Measurements from ENCODE around the gene MSL1. TPM values are rescaled to one million over a fixed set of nuclear protein-coding genes. Genes with fewer than 3 reads are reported as not detected.

The MSL1 gene
- total RNA-seq, 1 donor from 2014 or later, result 108 TPM

GRCh38 chr17:40159456-40159855, 37.7 kb downstream of the MSL1 start:
- intact Hi-C loops (cut with DNase I), result no loop called here
- ATAC-seq, result no peak
- no peak for DNase-seq (ENCODE audit: low spot score)

GRCh38 chr17:40167685-40168261, 46.0 kb downstream of the MSL1 start:
- DNase-seq (ENCODE audit: low spot score) (no peak), ATAC-seq (peak; percentile 6)
- intact Hi-C loops (cut with DNase I), result loop anchor here (10.0 kb wide), 1 partner anchor 53 kb away; no protein-coding TSS in a partner anchor

GRCh38 chr17:40168262-40168832, 46.6 kb downstream of the MSL1 start:
- intact Hi-C loops (cut with DNase I), result loop anchor here (10.0 kb wide), 1 partner anchor 54 kb away; no protein-coding TSS in a partner anchor
- no peak for DNase-seq (ENCODE audit: low spot score)
- ATAC-seq, result peak; percentile 75

GRCh38 chr17:40170325-40170724, 48.6 kb downstream of the MSL1 start:
- intact Hi-C loops (cut with DNase I), result no loop called here
- DNase-seq (ENCODE audit: low spot score) (no peak), ATAC-seq (no peak)

GRCh38 chr17:40171750-40172149, 50.0 kb downstream of the MSL1 start:
- DNase-seq (ENCODE audit: low spot score), result no peak
- intact Hi-C loops (cut with DNase I), result no loop called here
- ATAC-seq, result no peak

- DNase-seq (ENCODE audit: low spot score) (no peak), ATAC-seq (no peak)
- intact Hi-C loops (cut with DNase I), result no loop called here
Observed at GRCh38 chr17:40173091-40173777, 51.5 kb downstream of the MSL1 start.

- intact Hi-C loops (cut with DNase I), result no loop called here
- ATAC-seq, result no peak
Observed at GRCh38 chr17:40173778-40174135, 52.0 kb downstream of the MSL1 start.

GRCh38 chr17:40174514-40174913, 52.7 kb downstream of the MSL1 start:
- DNase-seq (ENCODE audit: low spot score) (no peak), ATAC-seq (no peak)
- intact Hi-C loops (cut with DNase I), result no loop called here

More at GRCh38 chr17:40173778-40174135, 52.0 kb downstream of the MSL1 start:
- DNase-seq (ENCODE audit: low spot score), result no peak

- intact Hi-C loops (cut with DNase I), result no loop called here
- no peak for DNase-seq (ENCODE audit: low spot score)
- peak; percentile 1 for ATAC-seq
Observed at GRCh38 chr17:40175928-40176753, 54.4 kb downstream of the MSL1 start.

- ATAC-seq (peak; percentile 2), DNase-seq (ENCODE audit: low spot score) (no peak)
- intact Hi-C loops (cut with DNase I), result no loop called here
Observed at GRCh38 chr17:40176754-40177110, 55.0 kb downstream of the MSL1 start.

- peak; percentile 87 for DNase-seq (ENCODE audit: low spot score)
- ATAC-seq, result peak; percentile 79
- intact Hi-C loops (cut with DNase I), result no loop called here
Observed at GRCh38 chr17:40177275-40177874, 55.6 kb downstream of the MSL1 start, which contains the start of gene RAPGEFL1. Gene RAPGEFL1 (plus strand): TSS chr17:40177470. CDS start chr17:40177862, 392 bp downstream.

- peak; percentile 3 for ATAC-seq
- intact Hi-C loops (cut with DNase I), result no loop called here
Observed at GRCh38 chr17:40178021-40178601, 56.3 kb downstream of the MSL1 start.

GRCh38 chr17:40178660-40179059, 56.9 kb downstream of the MSL1 start:
- ATAC-seq (no peak), DNase-seq (ENCODE audit: low spot score) (no peak)
- intact Hi-C loops (cut with DNase I), result no loop called here

More at GRCh38 chr17:40178021-40178601, 56.3 kb downstream of the MSL1 start:
- no peak for DNase-seq (ENCODE audit: low spot score)

GRCh38 chr17:40179923-40180659, 58.3 kb downstream of the MSL1 start:
- intact Hi-C loops (cut with DNase I), result no loop called here
- no peak for DNase-seq (ENCODE audit: low spot score)
- no peak for ATAC-seq

GRCh38 chr17:40180694-40181093, 58.9 kb downstream of the MSL1 start:
- no peak for ATAC-seq
- no peak for DNase-seq (ENCODE audit: low spot score)
- intact Hi-C loops (cut with DNase I), result no loop called here

- ATAC-seq (no peak), DNase-seq (ENCODE audit: low spot score) (no peak)
- intact Hi-C loops (cut with DNase I), result no loop called here
Observed at GRCh38 chr17:40181205-40181604, 59.4 kb downstream of the MSL1 start.

- intact Hi-C loops (cut with DNase I), result no loop called here
- ATAC-seq (no peak), DNase-seq (ENCODE audit: low spot score) (no peak)
Observed at GRCh38 chr17:40182606-40183005, 60.8 kb downstream of the MSL1 start.

All from sciatic nerve (tissue), 2 donors.